ENCODE measurements around the gene YAE1. TPM values are rescaled to one million over a fixed set of nuclear protein-coding genes. Genes with fewer than 3 reads are reported as not detected.

Gene YAE1
- total and polyA plus RNA-seq, 2 of the 8 experiments (the other 6 are each of a cell fraction or from before 2014, with no cell fraction given): 24.1 to 38.0 TPM

- peak; percentile 70 for TF ChIP-seq SAP30 (IDR thresholded peaks at IDR 0.05; ENCODE audit: insufficient read depth, insufficient replicate concordance, low read length)
- TF ChIP-seq USF2 (IDR thresholded peaks at IDR 0.05; ENCODE audit: low read length): no peak
- no peak for TF ChIP-seq KDM1A (IDR thresholded peaks at IDR 0.05; ENCODE audit: borderline replicate concordance, low read length)
- TF ChIP-seq ASH2L (IDR thresholded peaks at IDR 0.05; ENCODE audit: low read length): peak; percentile 95
- TF ChIP-seq PHF8 (conservative IDR thresholded peaks at IDR 0.05; ENCODE audit: low read depth, low read length): peak; percentile 95
- peak; percentile 81 to 99 for TF ChIP-seq POLR2A (IDR thresholded peaks at IDR 0.05; ENCODE audit: control extremely low read depth in 1 of 2, low read depth in 2 of 2, low read length in 2 of 2)
- peak; percentile 92 for TF ChIP-seq GABPA (IDR thresholded peaks at IDR 0.05; ENCODE audit: borderline replicate concordance, insufficient read depth, low read length)
- TF ChIP-seq EGR1 (IDR thresholded peaks at IDR 0.05; ENCODE audit: borderline replicate concordance, low read depth, low read length): peak; percentile 41; the same call in 1 of the 2 replicates
- TF ChIP-seq BACH1 (IDR thresholded peaks at IDR 0.05; ENCODE audit: low read length): peak; percentile 31; the same call in 1 of the 2 replicates
- TF ChIP-seq E2F6 (IDR thresholded peaks at IDR 0.05): peak; percentile 24
- no peak for TF ChIP-seq RXRA (IDR thresholded peaks at IDR 0.05; ENCODE audit: insufficient read depth, low read depth, low read length)
- TF ChIP-seq SIRT6 (IDR thresholded peaks at IDR 0.05; ENCODE audit: low read length): no peak
- no peak for TF ChIP-seq CTBP2 (IDR thresholded peaks at IDR 0.05; ENCODE audit: borderline replicate concordance, insufficient read depth, insufficient read length, low read length)
- no peak for TF ChIP-seq EP300 (IDR thresholded peaks at IDR 0.05; ENCODE audit: borderline replicate concordance in 1 of 2, low read depth in 2 of 2, low read length in 2 of 2)
- TF ChIP-seq MAX (IDR thresholded peaks at IDR 0.05): 0 out of 2 replicates have a peak, but pooled peaks have one; percentile 13
- no peak for TF ChIP-seq NRF1 (IDR thresholded peaks at IDR 0.05; ENCODE audit: low read depth, low read length)
- peak; percentile 93; the same call in 1 of the 2 replicates for TF ChIP-seq RBBP5 (IDR thresholded peaks at IDR 0.05; ENCODE audit: borderline replicate concordance, low read depth, low read length)
These were observed at the start of gene YAE1 (continued) for GRCh38 chr7:39566023-39566921.
